HTERT RPE-1 (cell line): ENCODE results near the gene MPRIP.

Experiments
- in situ Hi-C: fragments of 300-500 bp; cut with MboI; formaldehyde crosslinking; loops from 4 replicates; pipeline ENCODE4 v1.14.3; 2020; ENCODE audit warnings: low sequenced_read_pairs

Gene MPRIP

DNA sequence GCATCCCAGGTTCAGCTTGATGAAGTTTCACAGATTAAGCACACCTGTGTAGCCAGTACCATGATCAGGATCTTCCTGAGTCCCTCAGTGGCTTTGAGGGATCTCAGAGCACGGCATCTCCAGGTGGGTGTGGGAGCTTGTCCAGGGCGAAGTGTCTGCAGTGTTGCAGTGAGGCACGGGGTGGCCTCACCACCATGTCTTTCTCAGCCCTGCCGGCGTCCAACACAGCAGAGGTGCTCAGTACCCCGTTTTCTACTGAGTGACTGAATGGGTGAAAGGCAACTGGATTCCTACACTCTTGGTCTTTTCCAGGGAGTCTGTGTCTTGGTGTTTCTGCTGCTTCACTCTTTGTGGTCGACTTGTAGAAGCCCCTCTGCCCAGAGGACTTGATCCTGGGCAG, 63.7 kb downstream of the MPRIP start:
- in situ Hi-C loops, result no loop called here

DNA sequence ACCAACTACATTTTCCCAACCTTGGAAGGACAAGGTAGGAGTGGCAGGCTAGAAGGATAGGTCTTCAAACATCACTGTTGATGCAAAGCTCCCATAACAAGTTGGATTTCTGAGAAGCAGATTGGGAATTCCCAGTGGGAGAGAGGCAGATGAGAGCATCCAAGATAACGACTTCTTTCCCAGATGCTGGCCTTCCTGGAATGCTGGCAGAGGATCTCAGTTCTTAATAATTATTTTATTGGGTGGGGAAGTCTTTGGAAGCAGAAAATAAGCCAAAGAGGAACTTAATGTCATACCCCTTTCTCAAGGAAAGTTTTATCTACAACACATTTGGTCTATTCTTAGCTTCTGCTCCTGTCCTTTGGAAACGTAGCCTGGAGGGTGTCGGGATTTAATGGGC, 64.5 kb downstream of the MPRIP start:
- in situ Hi-C loops, result no loop called here

DNA sequence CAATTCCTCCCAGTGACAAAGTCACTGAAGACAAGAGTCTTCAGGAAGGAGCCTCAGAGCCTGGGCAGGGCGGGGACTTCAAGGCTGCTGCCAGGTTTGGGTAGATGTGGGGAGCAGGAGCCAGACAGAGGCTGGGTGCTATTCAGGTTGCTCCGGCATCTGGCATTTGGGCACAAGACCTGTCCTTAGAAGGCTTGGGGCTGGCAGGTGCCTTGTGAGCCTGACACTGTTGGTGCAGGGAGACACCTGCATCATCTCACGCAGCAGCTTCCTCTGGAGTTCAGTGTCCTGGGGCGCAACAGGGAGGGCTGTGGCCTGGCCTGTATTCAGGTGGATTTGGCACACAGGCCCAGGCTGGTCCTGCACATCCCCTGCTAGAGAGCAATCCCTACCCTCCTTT, 65.0 kb downstream of the MPRIP start:
- in situ Hi-C loops, result no loop called here

DNA sequence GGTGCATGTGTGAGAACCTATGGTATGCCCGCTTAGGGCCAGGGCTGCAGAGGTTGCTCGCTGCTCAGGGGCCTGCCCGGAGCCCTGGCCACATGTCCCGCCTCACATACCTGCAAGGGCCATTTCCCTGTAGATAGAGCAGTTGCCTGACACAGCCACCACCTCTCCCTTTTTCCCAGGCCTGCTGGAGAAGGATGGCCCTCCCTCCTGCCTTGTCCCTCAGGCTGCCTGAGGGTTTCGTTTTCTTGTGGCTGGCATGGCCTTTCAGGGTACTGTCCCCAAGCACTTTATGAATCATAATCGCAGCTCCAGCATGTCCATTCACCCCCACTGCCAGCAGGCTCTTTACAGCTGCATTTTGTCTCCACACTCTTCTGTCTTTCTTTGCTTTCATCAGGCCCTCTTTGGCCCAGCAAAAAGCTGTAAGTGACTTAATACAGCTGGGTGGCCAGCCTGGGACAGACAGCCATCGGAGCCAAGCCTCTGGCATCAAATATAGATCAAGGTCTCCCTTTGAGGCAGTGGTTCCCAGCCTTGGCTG, 65.7 kb downstream of the MPRIP start:
- in situ Hi-C loops, result no loop called here

DNA sequence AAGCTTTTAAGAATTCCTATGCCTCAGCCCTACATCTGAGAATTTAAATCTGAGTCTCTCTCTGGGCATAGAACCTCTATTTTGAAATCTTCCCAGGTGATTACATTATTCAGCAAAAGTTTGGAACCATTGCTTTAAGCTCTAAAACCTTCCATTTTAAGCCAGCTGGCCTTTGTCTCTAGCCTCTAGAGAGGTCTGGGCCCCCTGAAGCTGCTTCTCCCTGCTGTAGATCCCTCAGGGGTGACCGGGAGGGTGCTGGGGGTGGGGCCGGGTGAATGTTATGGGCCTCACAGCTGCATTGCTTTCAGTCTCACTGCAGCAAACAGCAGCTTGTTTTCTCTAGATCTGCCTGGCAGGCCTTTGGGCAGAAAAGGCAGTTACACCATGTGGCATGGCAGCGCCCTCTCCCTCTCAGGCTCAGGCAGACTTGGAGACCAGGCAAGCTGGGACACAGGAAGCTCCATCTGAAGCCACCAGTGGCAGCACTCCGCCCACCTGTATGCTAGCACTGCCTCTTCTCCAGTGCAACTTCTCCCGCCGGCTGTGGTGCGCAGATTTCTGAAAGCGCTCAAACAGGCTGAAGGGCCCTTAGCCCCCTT, 66.3 kb downstream of the MPRIP start:
- in situ Hi-C loops, result no loop called here

DNA sequence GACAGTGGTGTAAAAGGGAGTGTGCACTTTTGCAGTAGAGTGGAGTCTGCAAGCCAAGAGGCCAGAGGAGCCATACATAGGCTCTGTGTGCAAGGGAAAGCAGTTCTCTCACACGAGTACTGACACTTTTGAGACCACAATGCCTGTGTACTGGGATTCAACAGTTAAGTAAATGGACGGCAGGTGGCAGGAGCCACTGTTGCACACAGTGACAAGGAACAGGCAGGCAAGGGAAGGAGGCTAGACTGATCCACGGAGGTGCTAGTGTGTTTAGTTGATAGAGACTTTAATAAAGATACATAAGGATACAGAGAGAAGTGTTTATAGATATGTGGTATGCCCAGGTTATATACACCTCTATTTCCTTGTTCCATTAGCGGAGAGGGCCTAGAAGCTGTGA, 67.0 kb downstream of the MPRIP start:
- in situ Hi-C loops, result no loop called here

DNA sequence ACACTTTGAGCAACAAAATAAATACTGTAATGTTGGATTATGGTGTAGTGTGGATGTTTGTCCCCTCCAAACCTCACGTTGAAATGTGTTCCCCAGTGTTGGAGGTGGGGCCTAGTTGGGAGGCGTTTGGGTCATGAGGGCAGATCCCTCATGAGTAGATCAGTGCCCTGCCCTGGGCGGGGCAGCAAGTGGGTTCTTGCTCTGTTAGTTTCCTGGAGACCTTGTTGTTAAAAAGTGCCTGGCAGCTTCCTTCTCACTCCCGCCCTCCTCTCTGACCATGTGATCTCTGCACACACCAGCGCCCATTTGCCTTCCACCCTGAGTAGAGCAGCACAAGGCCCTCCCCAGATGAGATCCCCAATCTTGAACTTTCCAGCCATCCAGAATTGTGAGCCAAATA, 67.7 kb downstream of the MPRIP start:
- in situ Hi-C loops, result no loop called here

DNA sequence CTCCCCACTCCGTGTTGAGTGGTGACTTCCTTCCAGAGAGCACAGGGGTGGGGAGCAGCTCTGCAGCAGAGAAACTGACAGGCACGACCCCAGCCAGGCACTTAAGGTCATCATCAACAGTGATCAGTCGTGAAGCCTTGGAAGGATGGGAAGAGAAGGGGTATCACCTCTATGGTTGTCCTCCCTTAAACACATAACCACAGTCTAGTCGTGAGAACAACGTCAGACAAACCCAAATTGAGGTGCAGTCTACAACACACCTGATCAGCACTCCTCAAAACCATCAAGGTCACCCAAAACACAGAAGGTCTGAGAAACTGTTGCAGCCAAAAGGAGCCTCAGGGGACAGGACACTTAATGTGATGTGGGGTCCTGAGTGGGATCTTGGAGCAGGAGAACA, 68.3 kb downstream of the MPRIP start:
- in situ Hi-C loops, result no loop called here

DNA sequence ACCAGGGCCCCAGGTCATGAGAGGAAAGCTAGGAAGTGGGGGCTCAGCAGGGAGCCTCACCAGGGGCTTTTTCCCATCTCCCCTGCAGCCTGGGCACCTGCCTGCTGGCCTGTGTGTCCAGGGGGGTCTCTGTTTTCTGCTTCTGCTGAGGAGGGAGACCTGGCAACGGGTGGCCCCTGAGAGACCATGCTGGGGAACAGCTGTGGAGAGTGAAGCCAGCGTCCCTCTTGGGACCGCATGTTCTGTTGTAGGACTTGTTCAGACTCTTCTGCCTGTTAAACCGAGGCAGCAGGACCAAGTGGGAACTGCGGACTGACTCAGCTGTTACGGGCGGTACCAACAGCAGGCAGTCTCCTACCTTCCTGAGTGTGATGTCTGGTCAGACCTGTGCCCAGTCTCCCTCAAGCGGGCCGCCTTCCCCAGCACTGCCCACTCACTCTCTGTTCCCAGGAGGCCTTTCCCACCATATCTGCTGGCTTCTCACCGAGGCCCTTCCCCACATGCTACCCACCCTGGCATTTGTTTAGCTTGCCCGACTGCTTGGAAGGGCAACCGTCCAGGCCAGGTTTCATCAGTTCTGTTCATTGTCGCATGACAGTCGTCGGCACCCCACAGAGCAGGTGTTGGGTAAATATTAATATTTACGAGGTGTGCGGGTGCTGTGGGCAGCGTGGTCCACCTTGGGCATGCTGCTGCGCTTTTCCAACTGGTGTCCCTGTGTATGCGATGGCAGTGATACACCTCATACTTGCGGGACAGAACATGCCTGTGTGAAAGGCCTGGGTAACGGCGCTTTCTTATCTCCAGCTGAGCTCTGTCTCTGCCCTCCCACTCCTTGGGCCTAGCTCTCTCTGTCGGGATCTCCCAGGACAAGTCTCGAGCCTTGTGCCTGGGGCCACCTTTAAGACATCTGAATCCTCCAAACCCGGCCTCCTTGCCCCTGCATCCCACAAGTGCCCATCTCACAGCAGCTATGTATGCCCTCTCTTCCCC, 69.4 kb downstream of the MPRIP start:
- in situ Hi-C loops, result no loop called here

DNA sequence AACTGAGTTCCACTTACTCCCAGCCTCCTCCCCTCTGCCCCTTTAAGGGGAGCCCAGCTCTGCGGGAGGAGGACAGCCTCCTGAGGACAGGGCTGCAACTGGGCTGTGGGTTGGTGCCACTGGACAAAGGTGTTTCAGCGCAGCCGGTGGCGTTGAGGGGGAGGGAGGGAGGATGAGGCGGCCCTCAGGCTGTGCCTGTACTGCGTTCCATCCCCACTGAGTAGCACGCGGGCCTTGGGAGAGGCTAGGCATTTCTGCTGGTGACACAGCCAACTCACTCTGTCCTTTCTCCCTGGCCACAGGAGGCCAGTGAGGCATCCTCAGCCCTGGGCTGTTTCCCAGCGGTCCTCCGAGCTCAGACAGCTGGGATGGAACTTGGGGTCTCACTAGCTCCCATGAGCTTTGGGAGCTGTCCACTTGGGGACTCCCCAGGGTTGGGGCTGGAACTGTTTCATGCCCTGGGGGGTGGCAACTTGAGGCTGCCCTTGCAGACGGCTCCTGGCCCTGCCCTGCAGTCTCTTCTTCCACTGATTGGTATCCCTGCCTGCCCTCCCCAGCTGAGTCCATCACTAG, 70.5 kb downstream of the MPRIP start:
- in situ Hi-C loops, result no loop called here

DNA sequence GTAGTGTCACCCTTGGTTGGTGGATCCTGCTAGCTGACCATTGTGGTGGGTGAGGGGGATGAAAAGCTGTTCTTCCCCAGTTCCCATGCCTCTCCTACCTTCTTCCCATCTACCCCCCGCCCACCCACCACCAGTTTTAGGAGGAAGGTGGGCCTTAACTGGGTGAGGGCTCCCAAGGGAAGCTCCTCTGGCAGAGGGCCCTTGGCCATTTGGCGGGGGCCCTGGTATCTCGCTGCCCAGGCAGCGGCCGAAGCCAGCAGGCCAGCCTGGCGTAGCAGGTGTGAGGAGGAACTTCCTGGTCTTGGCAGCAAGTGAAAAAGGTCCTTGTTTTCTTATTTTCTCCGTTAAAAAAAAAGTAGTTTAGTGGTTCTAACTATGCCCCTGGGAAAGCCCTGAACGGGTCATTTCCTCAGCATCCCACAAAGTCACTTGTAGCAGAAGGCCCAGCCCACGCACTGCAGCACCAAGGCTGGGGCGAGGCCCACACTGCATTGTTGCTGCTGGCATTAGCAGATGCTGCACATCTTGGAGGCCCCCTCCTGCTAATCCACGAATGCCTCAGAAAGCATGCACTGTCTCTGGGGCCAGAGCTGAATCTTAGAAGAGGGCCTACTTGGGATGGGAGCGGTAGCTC, 72.5 kb downstream of the MPRIP start:
- in situ Hi-C loops, result no loop called here

DNA sequence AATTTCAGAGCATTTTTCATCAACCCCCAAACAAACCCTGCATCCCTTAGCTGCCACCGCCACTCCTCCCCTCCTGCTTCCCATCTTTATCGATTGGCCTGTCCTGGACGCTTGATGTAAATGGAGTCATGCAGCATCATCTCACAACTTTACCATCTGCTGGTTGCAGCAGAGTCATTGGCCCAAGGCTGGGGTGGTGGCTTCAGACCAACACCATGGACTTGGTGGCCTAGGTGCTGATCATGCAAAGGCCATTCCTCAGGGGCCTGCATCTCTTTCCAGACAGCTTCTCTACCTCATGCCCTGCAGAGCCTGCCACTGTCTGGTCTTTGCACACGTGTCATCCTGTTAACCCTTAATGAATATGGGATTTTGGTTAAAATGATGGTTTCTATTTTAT, 73.4 kb downstream of the MPRIP start:
- in situ Hi-C loops, result no loop called here

DNA sequence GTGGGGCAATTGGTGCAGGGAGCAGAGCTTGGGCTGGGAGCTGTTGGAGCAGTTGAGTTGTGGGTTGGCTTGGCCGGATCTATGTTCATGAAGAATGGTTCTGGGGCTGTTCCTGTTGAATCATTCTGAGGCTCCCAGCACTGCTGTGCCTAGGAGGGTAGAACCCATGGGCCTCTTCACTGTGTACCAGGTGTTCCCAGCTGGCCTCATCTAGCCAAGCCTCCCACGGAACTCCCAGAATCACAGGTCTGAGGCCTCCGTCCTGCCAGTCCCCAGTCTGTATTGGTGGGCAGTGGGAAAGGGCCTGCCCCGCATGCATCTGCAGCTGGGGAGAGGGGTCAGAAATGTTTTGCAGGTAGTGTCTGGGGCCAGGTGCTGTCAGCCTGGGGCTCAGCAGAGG, 74.1 kb downstream of the MPRIP start:
- in situ Hi-C loops, result no loop called here

DNA sequence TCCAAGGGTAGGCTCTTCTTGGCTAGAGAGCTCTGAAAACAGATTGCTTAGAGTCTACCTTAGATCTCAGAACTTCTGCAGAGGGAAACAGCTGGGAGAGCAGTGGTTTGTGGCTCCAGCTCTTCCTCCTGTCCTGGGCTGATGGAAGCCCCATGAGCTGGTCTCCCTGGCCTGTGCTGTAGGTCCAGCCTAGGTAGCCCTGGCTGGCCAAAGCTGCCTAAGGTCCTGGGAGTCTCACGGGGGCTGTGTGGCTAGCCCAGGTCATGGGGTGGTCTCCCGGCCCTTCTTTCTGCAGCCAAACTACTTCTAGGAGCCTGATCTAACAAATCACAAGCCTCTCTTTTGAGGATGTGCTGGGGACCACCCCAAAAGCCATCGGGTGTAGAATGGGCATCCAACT, 75.7 kb downstream of the MPRIP start:
- in situ Hi-C loops, result no loop called here

DNA sequence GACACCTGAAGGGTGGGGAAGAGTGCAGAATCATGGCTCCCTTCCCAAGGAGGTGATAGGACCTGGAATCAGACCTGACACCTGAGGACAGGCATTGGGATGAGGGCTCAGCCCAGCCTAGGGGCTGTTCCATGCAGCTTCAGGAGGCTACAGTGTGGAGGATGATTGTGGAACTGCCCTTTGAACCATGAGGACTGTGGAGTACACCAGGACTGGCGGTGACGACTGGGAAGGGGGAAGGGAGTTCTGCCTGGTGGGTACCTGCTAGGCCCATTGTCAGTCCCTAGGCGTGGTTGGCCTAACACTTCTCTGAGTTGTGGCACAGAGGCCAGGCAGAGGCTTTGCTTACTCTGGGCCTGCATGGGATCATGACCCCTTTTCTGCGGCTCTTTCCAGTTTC, 76.1 kb downstream of the MPRIP start:
- in situ Hi-C loops, result no loop called here

DNA sequence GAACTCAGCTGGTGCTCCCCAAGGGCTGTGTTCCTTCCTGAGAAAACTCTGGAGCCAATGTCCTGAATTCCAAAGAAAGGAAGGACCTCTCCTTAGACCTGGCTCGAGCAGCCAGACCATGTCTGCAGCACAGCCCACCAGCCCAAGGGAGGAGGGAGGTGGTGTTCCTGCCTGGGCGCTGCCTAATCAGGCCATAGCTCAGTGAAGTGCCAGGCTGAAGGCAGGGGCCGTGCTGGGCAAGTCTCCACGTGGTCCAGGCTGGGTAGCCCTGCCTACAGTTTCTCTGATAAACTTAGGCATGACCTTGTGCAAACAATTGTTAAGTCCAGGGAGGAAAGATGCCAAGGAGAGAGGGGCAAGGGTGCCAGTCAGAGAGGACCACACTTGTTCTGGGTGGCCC, 76.8 kb downstream of the MPRIP start:
- in situ Hi-C loops, result no loop called here

DNA sequence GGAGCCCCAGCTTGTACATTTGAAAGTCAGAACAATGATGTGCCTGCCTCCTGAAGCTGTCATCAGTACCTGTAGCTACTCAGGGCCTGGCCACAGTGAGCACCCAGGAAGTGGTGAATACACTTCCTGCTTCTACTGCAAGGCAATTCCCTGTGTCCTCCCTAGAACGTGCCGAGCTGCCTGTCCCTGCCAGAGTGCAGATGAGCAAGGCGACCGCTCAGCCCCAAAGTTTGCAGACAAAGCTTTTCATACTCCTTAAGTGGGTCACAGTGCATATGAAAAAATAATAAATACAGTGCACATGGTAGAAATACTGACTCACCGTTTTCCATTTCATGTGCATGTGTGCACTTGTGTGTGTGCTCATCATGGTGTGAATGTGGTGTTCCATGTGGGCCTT, 77.3 kb downstream of the MPRIP start:
- in situ Hi-C loops, result no loop called here

DNA sequence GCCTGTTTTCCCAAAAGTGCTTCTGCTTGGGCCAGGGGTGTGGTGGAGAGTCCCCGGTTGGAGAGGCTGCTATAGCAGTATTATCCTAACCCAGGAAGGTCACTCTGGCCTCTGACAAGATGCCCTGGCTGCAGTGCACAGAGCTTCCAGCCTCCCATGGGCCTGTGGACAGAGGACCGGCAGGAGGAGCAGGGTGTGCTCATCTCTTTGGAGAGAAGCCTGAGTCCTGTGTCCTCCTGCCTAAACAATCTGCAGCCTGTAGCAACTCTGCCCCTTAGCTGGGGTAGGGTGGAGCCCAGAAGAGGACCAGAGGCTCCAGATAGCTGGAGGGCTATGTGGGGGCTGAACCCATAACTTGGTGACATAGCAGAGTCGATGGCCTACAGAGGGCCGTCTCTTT, 78.0 kb downstream of the MPRIP start:
- in situ Hi-C loops, result no loop called here

DNA sequence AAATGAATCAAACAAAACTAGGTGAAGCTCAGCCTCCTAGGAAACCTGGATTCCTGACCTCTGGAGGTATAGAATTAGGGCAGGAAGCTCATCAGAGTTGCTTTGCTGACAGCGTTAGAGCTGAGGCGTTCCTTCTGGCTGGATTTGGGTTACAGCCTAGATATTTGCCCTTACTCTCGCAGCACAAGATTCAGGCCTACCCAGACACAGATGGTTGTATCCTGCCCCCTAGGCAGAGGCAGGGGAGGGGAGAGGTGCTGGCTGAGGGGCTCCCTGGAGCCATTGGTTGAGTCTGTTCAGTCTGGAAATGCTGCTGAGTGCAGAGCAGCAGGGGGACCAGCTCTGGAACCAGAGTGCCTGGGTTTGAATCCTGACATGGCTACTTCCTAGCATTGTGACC, 78.4 kb downstream of the MPRIP start:
- in situ Hi-C loops, result no loop called here

DNA sequence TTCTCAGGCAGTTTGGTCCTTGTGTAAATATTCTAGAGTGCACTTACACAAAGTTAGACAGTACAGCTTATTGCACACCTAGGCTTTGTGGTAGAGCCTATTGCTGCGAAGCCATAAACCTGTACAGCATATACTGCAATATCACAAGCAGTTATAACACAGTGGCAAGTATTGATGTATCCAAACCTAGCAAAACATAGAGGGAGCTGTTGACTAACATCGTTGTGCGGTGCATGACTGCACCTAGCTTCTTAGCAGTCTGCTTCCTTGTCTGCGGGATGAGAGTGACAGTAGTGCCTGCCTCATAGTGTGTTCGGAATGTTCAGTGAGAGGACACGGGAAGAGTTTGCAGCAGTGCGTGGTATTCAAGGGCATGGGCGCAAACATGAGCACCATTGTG, 78.9 kb downstream of the MPRIP start:
- in situ Hi-C loops, result no loop called here

DNA sequence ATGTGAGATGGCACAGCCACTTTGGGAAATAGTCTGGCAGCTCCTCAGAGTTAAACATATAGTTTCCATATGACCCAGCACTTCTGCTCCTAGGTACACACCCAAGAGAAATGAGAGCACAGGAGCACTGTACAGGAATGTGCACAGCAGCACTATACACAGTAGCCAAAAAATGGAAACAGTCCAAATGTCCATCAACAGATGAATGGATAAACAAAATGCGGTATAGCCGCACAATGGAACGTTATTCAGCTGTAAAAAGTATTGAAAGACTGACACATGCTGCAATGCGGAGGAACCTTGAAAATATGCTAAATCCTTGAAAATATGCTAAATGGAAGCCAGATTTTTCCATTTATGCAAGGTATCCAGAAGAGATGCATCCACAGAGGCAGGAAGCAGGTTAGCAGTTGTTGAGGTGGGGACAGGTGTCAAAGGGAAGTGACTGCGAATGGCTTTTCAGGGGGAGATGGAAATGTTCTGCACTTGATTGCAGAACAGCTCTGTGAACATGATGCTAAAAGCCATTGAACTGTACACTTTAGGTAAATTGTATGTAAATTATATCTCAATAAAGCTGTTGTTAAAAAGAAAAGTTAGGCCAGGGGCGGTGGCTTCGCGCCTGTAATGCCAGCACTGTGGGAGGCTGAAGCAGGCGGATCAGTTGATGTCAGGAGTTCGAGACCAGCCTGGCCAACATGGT, 80.7 kb downstream of the MPRIP start:
- in situ Hi-C loops, result no loop called here
